IgD-negative memory B cell (primary cell): ENCODE measurements around the gene USP17L17. TPM values are rescaled to one million over a fixed set of nuclear protein-coding genes. Genes with fewer than 3 reads are reported as not detected.

Experiments used
- polyA plus RNA-seq: library from polyadenylated mRNA; unstranded; fragments of 300-500 nt; fragmentation: Illumina TruSeq; gene quantifications from one replicate; pipeline ENCODE4 v1.2.3, GENCODE V29; 2021

Gene USP17L17
- polyA plus RNA-seq, 1 donor from 2014 or later, result not detected

Other genes with a start within 250 kb of the USP17L17 start
- not detected for gene FAM90A26, start 73.5 kb upstream of the USP17L17 start, polyA plus RNA-seq
- gene USP17L10, start 33.2 kb upstream of the USP17L17 start, polyA plus RNA-seq, result not detected
- not detected for gene USP17L11, start 28.5 kb upstream of the USP17L17 start, polyA plus RNA-seq
- gene USP17L12, start 23.7 kb upstream of the USP17L17 start, polyA plus RNA-seq, result not detected
- not detected for gene USP17L13, start 19.0 kb upstream of the USP17L17 start, polyA plus RNA-seq
- not detected for gene USP17L15, start 9.5 kb upstream of the USP17L17 start, polyA plus RNA-seq
- gene USP17L18, start 4.8 kb downstream of the USP17L17 start, polyA plus RNA-seq, result not detected
- gene USP17L19, start 9.5 kb downstream of the USP17L17 start, polyA plus RNA-seq, result not detected
- gene USP17L20, start 14.2 kb downstream of the USP17L17 start, polyA plus RNA-seq, result not detected
- not detected for gene USP17L21, start 19.0 kb downstream of the USP17L17 start, polyA plus RNA-seq
- not detected for gene USP17L22, start 23.7 kb downstream of the USP17L17 start, polyA plus RNA-seq
- not detected for gene USP17L24, start 81.3 kb downstream of the USP17L17 start, polyA plus RNA-seq
- gene USP17L25, start 86.0 kb downstream of the USP17L17 start, polyA plus RNA-seq, result not detected
- gene USP17L26, start 90.8 kb downstream of the USP17L17 start, polyA plus RNA-seq, result not detected
- gene USP17L5, start 95.5 kb downstream of the USP17L17 start, polyA plus RNA-seq, result not detected
- not detected for gene USP17L27, start 100.3 kb downstream of the USP17L17 start, polyA plus RNA-seq
- gene USP17L28, start 105.0 kb downstream of the USP17L17 start, polyA plus RNA-seq, result not detected
- gene USP17L29, start 109.8 kb downstream of the USP17L17 start, polyA plus RNA-seq, result not detected
- not detected for gene USP17L30, start 119.2 kb downstream of the USP17L17 start, polyA plus RNA-seq
- not detected for gene DEFB131A, start 200.5 kb downstream of the USP17L17 start, polyA plus RNA-seq